Stimulated activated naive CD8-positive, alpha-beta T cell treated with anti-CD3 and anti-CD28 coated beads, Interleukin-15, Interleukin-2, amounts not matched to agents 100 ng/mL and 50 ng/mL, for 24 hours (primary cell): ENCODE data around the gene HMGN3.
"Not testable (repeated sequence)": the region's sequence is repeated elsewhere in the genome, so short reads cannot be mapped to it uniquely, and the experiment has no call there.

Experiments
- H3K27ac Mint-ChIP-seq: one replicate; pipeline ENCODE4 v1.8.0; 2021; ENCODE audit warnings: mild to moderate bottlenecking, mixed read lengths
- H3K27me3 Mint-ChIP-seq: one replicate; pipeline ENCODE4 v1.8.0; 2021; ENCODE audit warnings: mixed read lengths
- H3K36me3 Mint-ChIP-seq: one replicate; pipeline ENCODE4 v1.8.0; 2021; ENCODE audit warnings: low read depth, mixed read lengths
- H3K4me1 Mint-ChIP-seq: one replicate; pipeline ENCODE4 v1.8.0; 2021; ENCODE audit warnings: low read depth, mixed read lengths
- H3K4me3 Mint-ChIP-seq: one replicate; pipeline ENCODE4 v1.8.0; 2021; ENCODE audit warnings: mild to moderate bottlenecking, mixed read lengths
- H3K9me3 Mint-ChIP-seq: one replicate; pipeline ENCODE4 v1.8.0; 2021; ENCODE audit warnings: mixed read lengths

Gene HMGN3

DNA sequence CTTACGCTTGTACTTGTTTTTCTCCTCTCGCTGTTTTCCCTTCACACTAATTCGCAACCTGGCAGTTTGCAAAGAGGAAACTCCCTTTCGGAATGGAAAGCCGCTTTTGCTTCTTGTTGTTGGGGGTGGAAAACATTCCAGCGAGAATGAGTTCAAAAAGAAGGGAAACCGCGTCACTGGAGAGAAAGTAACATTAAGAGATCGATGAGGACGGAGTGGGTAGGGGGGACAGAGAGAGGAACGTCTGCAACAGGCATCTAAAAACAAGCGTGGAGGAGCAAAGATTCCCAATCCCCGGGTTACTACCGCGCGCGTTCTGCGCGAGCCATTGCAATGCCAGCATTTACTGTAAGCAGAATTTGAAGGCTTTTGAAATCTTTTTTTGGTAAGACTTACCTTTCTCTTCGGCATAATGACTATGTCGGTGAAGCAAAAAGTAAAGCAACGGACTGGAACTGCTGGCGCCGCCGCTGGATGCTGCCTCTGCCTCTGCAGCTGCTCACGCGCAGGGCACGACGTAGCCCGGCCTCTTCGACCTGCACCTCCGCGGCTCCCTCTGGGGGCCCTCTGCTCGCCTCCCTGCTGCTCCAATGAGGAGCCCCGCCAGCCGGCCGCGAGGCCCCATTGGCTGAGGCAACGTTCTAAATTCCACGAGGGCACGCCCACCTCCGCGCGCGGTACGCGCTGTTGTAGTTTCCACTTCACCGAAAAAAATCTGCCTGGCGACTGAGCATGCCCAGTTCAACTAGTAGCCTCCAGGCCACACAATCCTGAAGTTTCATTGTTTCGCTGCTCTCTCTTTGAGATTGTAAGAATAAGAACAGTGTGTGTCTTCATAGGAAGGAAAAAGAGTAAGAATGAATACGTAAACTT, at the start of gene HMGN3:
HMGN3 (minus strand) TSS at position 533 of the 873 bp plus-strand sequence.
- no peaks in the 10 kb centered on the region for H3K27me3 Mint-ChIP-seq
- H3K4me3 Mint-ChIP-seq, result peak within 1 kb of the TSS; percentile 96
- H3K27ac Mint-ChIP-seq, result peak within 1 kb of the TSS; percentile 92
- H3K36me3 Mint-ChIP-seq, result peaks cover 3% of the 10 kb centered on the region
- H3K4me1 Mint-ChIP-seq, result peaks cover 31% of the 10 kb centered on the region
- H3K9me3 Mint-ChIP-seq, result no peaks in the 10 kb centered on the region

DNA sequence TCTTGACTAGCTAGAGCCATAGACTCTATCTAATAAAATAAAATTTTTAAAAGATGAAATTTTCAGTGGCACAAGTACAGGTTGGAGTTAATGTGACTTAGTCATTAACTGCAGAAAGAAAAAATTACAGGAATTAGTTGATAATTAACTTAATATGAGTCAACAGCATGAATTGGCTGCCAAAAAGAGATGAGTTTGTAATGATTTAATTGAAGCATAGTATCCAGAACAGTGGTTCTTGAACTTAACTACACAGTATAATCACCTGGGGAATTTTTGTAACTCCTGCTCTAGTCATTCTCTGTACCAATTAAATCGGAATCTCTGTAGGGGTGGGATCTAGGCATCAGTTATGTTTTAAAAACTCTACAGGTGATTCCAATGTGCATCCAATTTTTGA, 46.3 kb upstream of the HMGN3 start:
- Mint-ChIP-seq H3K9me3 (peaks cover 13% of the 10 kb centered on the region), H3K27ac (no peak overlapping the region), H3K27me3 (no peaks in the 10 kb centered on the region), H3K4me3 (no peak overlapping the region), H3K36me3 (no peaks in the 10 kb centered on the region), H3K4me1 (no peaks in the 10 kb centered on the region)

DNA sequence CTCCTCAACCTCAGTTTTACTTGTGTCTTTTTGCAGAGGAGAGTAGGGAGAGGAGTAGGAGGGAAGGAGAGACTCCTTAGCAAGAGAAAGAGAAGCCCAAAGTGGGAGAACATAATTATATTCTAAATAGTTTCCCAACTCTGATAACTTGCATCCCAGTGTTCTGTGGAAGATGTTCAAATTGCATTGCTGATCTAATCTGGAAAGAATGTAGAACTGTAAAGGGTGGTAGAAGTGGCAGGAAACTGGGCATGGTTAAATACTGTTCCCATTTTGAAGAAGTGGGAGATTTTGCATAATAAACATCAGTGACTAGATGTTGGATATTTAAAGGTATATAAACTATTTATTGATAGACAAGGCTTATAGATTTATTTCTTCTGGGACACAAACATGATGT, 42.6 kb upstream of the HMGN3 start:
- Mint-ChIP-seq H3K9me3 (peaks cover 13% of the 10 kb centered on the region), H3K27ac (no peak overlapping the region), H3K4me3 (no peak overlapping the region), H3K4me1 (no peaks in the 10 kb centered on the region), H3K27me3 (peaks cover 4% of the 10 kb centered on the region), H3K36me3 (no peaks in the 10 kb centered on the region)

DNA sequence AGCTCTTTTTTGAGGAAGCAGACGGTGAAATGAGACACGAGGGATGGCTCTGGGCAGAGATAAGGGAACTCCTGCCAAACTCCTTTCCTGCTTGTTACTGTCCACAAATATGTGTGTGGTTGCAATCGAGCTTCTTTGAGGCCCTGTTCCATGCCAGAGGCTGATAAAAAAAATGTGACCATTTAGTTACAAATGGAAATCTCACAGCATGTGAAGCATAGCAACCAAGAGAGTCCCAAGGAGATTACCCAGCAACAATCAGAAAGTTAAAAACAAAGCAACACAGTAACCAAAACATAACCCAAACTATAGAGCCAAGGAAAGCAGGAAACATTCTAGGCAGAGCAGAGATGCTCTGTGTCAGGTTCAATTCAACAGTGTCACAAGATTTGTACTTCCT, 35.4 kb upstream of the HMGN3 start:
- H3K9me3 Mint-ChIP-seq, result peaks cover 8% of the 10 kb centered on the region
- H3K4me3 Mint-ChIP-seq, result no peak overlapping the region
- peaks cover 19% of the 10 kb centered on the region for H3K27me3 Mint-ChIP-seq
- H3K4me1 Mint-ChIP-seq, result no peaks in the 10 kb centered on the region
- H3K27ac Mint-ChIP-seq, result no peak overlapping the region
- no peaks in the 10 kb centered on the region for H3K36me3 Mint-ChIP-seq

DNA sequence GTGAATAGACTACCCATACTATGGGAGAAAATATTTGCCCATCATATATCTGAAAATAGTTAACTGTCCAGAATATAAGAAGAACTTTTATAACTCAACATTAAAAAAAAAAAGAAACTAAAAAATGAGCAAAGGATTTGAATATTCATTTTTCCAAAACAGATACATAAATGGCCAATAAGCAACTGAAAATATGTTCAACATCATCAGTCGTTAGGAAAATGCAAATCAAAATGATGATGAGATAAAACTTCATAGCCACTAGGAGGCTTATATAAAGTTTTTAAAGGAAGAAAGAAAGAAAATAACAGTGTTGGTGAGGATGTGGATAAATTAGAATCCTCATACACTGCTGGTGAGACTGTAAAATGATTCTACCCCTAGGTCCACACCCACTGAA, 32.6 kb upstream of the HMGN3 start:
- Mint-ChIP-seq H3K4me1 (no peaks in the 10 kb centered on the region), H3K9me3 (peaks cover 8% of the 10 kb centered on the region), H3K4me3 (no peak overlapping the region), H3K27me3 (peaks cover 26% of the 10 kb centered on the region), H3K36me3 (no peaks in the 10 kb centered on the region), H3K27ac (no peak overlapping the region)

DNA sequence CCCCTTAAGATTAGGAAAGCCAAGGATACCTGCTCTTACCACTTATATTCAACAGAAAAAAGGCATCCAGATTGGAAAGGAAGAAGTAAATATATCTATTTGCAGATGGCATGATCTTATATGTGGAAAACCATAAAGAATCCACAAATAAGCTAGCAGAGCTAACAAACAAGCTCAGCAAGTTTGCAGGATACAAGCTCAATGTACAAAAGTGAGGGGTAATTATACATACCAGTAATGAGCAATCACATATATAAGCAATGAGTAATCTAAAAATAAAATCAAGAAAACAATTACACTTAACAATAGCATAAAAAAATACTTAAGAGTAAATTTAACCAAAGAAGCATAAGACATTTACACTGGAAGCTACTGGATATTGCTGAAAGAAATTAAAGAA, 31.6 kb upstream of the HMGN3 start:
- Mint-ChIP-seq H3K27me3 (peaks cover 26% of the 10 kb centered on the region), H3K27ac (no peak overlapping the region), H3K9me3 (peaks cover 8% of the 10 kb centered on the region), H3K4me1 (no peaks in the 10 kb centered on the region), H3K4me3 (no peak overlapping the region), H3K36me3 (no peaks in the 10 kb centered on the region)

DNA sequence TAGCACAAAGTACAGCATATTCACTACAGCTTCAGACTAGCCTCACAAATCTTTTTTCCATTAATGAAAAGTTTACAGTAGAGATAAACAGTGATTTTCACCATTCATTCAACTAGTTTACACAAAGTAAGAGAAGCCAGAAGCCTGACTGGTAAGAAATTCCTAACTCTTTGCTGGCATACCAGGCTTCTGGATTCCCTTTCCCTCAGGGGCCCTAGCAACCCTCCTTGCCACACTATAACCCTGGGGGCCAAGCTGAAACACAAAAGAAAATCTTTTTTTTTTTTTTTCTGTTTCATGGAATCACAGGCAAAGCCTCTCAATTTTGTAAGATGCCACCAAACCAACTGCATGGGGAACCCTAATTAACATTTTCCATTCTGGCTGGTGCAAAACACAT, 28.9 kb upstream of the HMGN3 start:
- H3K4me1 Mint-ChIP-seq, result no peaks in the 10 kb centered on the region

DNA sequence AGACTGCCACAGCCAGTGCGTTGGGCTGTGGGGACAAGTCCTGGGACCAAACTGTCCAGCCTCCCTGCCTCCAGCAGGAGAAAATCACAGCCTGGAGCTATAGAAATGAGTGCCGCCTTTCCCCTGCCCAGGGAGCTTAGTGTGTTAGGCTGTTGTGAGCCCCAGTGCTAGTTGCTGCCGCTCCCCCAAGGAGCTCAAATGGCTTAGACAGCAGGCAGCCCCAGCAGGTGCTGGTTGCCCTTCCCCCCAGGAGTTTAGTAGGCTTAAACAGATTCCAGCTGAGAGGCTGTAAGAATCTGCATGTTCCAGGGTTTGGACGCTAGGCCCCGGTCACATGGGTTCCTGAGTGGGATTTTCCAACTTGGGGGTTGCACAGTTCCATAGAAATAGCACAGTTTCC, 27.2 kb upstream of the HMGN3 start:
- Mint-ChIP-seq H3K9me3 (peaks cover 8% of the 10 kb centered on the region), H3K4me3 (no peak overlapping the region), H3K27ac (no peak overlapping the region), H3K4me1 (peaks cover 4% of the 10 kb centered on the region), H3K36me3 (peaks cover 3% of the 10 kb centered on the region), H3K27me3 (peaks cover 14% of the 10 kb centered on the region)

More for the DNA sequence above, 28.9 kb upstream of the HMGN3 start:
- Mint-ChIP-seq H3K9me3 (peaks cover 9% of the 10 kb centered on the region), H3K27me3 (peaks cover 18% of the 10 kb centered on the region), H3K36me3 (peaks cover 3% of the 10 kb centered on the region), H3K27ac (no peak overlapping the region), H3K4me3 (no peak overlapping the region)

DNA sequence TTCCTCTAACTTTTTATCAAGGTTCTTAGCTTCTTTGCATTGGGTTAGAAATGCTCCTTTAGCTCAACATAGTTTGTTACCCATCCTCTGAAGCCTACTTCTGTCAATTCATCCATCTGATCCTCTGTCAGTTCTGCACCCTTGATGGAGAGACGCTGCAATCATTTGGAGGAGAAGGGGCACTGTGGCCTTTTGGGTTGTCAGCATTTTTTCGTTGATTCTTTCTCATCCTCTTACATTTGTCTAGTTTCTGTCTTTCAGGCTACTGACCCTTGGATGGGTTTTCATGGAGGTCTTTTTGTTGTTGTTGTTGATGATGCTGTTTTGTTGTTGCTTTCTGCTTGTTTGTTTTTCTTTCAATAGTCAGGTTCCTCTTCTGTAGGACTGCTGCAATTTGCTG, 26.3 kb upstream of the HMGN3 start:
- Mint-ChIP-seq H3K27me3 (peaks cover 13% of the 10 kb centered on the region), H3K9me3 (peaks cover 13% of the 10 kb centered on the region), H3K36me3 (peaks cover 8% of the 10 kb centered on the region), H3K27ac (no peak overlapping the region), H3K4me3 (no peak overlapping the region), H3K4me1 (peaks cover 4% of the 10 kb centered on the region)

DNA sequence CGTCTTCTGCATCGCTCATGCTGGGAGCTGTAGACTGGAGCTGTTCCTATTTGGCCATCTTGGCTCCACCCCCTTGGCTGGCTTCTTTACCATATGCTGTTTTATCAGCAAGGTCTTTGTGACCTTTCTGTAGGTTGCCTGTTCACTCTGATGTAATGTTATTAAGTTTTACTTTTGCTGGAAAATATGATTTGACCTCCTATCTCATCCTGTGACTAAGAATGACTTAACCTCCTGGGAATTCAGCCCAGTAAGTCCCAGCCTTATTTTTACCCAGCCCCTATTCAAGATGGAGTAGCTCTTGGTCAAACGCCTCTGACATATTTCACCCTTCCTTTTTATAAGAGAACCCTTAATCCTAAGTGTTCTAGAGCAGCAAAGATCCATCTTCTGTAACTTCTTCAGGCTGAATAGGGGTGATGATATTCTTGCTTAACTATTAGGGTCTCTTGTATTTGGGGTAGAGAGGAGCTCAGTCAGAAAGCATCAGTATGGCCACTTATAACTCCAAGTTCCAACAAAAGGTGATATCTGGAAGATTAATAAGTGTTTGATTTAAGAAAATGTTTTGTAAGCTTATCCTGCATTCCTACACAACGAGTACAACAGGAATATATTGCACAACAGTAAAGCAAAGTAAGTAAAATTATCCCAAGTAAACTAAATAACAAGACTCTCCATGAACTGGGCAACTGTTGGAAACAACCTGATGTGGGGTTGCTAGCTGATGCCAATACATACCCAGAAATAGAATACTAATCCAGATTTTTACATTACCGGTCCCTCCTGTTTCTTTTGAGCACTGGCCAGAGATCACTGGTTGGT, 23.1 kb upstream of the HMGN3 start:
- Mint-ChIP-seq H3K4me3 (no peak overlapping the region), H3K36me3 (peaks cover 9% of the 10 kb centered on the region), H3K27ac (peak overlapping the region; percentile 34), H3K27me3 (no peaks in the 10 kb centered on the region), H3K4me1 (peaks cover 4% of the 10 kb centered on the region), H3K9me3 (peaks cover 13% of the 10 kb centered on the region)

DNA sequence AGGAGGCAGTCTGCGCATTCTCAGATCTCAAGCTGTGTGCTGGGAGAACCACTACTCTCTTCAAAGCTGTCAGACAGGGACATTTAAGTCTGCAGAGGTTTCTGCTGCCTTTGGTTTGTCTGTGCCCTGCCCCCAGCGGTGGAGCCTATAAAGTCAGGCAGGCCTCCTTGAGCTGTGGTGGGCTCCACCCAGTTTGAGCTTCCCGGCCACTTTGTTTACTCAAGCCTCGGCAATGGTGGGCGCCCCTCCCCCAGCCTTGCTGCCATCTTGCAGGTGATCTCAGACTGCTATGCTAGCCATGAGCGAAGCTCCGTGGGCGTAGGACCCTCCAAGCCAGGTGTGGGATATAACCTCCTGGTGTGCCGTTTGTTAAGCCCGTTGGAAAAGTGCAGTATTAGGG, 22.3 kb upstream of the HMGN3 start:
- H3K9me3 Mint-ChIP-seq, result peaks cover 13% of the 10 kb centered on the region
- not testable (repeated sequence) for H3K4me3 Mint-ChIP-seq, H3K27me3 Mint-ChIP-seq, H3K36me3 Mint-ChIP-seq, H3K27ac Mint-ChIP-seq, H3K4me1 Mint-ChIP-seq

DNA sequence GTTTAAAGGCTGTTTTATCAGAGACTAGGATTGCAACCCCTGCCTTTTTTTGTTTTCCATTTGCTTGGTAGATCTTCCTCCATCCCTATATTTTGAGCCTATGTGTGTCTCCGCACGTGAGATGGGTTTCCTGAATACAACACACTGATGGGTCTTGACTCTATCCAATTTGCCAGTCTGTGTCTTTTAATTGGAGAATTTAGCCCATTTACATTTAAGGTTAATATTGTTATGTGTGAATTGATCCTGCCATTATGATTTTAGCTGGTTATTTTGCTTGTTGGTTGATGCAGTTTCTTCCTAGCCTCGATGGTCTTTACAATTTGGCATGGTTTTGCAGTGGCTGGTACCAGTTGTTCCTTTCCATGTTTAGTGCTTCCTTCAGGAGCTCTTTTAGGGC, 20.6 kb upstream of the HMGN3 start:
- not testable (repeated sequence) for H3K4me3 Mint-ChIP-seq, H3K36me3 Mint-ChIP-seq, H3K27ac Mint-ChIP-seq, H3K27me3 Mint-ChIP-seq, H3K9me3 Mint-ChIP-seq, H3K4me1 Mint-ChIP-seq

DNA sequence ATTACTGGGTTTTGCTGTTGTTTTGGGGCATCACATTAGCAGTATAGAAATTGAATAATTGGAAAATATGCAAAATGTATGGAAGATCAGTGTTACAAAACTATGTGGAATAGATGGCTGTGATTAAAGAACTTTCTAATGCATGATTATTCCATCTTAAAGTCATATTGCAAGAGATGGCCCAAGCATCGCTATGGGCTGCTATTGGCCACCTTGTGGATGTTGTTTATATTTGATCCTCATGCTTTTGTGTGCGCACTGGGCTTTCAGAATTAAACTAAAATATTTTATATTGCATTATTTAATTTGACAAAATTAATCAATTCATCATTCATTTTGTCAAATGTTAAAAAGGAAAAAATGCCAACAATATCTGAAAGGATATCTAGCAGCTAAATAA, 16.1 kb upstream of the HMGN3 start:
- Mint-ChIP-seq H3K27ac (no peak overlapping the region), H3K4me3 (no peak overlapping the region), H3K36me3 (no peaks in the 10 kb centered on the region), H3K9me3 (no peaks in the 10 kb centered on the region), H3K4me1 (no peaks in the 10 kb centered on the region), H3K27me3 (no peaks in the 10 kb centered on the region)

DNA sequence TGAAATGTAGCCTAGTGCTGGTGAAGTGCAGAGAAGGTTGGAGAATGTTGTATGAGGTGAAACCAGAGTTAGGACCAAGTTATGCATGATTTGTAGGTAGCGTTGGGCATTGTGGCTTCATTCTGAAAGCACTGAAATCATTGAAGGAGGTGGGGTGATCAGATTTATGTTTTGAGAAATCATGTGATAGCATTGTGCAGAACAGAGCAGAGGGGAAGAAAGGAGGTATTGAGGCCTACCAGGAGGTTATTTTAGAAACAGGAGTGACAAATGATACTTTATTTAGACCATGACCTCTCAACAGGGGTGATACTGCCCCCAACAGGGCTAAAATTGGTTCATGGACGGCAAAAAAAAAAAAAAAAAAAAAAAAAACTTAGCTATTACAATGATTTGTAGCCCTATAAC, 15.6 kb upstream of the HMGN3 start:
- Mint-ChIP-seq H3K27ac (no peak overlapping the region), H3K27me3 (no peaks in the 10 kb centered on the region), H3K4me3 (no peak overlapping the region), H3K9me3 (no peaks in the 10 kb centered on the region), H3K36me3 (no peaks in the 10 kb centered on the region), H3K4me1 (no peaks in the 10 kb centered on the region)

DNA sequence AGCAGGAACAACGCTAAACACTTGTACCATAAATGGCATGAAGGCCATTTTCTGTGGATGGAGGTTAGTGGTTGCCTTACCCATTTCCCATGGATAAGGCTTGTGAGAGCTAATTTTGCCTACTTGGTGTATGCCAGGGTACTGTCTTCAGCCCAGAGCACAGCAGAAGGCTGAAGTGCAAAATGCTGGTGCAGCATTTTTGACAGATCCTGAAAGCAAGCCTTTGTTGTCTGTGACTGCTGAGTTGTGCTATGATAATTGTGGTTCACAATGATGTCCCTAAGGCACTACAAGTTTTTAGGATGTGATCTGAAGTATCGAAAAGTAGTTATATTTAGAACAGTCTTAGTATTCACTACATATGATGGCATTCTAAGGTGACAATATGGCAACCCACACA, 14.7 kb upstream of the HMGN3 start:
- no peak overlapping the region for H3K27ac Mint-ChIP-seq
- no peaks in the 10 kb centered on the region for H3K9me3 Mint-ChIP-seq
- no peaks in the 10 kb centered on the region for H3K36me3 Mint-ChIP-seq
- no peaks in the 10 kb centered on the region for H3K4me1 Mint-ChIP-seq
- H3K27me3 Mint-ChIP-seq, result no peaks in the 10 kb centered on the region
- H3K4me3 Mint-ChIP-seq, result no peak overlapping the region
